GM23338 (cell line): ENCODE data around the gene COMMD8. TPM values are rescaled to one million over a fixed set of nuclear protein-coding genes. Genes with fewer than 3 reads are reported as not detected.
A peak's percentile ranks its signal among the peaks of the same experiment; 100 is the strongest.

Experiments used
- ATAC-seq: fragments of 200-7000 bp; cut with Tn5 transposase; 3 replicates; pipeline ENCODE4 v1.9.1; 2020
- DNase-seq: peaks from one replicate; pipeline ENCODE4 v3.0.0-alpha.2; 2015; ENCODE audit warnings: low spot score
- H2AFZ ChIP-seq: fragments of 200-600 bp; sonication (generic); 2 replicates; pipeline ENCODE4 v1.8.0; 2016; ENCODE audit warnings: antibody characterized with exemption, mild to moderate bottlenecking, moderate library complexity
- H3F3A ChIP-seq: fragments of 200-600 bp; sonication (generic); replicated peaks from 2 replicates; pipeline ENCODE4 v1.8.0; 2017; ENCODE audit warnings: antibody characterized with exemption, mixed run types, low read depth
- H3K27ac ChIP-seq: fragments of 200-600 bp; sonication (generic); 2 replicates; pipeline ENCODE4 v1.6.1; 2016; ENCODE audit warnings: low read depth
- H3K27me3 ChIP-seq: fragments of 200-600 bp; sonication (generic); 2 replicates; pipeline ENCODE4 v1.8.0; 2016; ENCODE audit warnings: mild to moderate bottlenecking, mixed run types, moderate library complexity; ENCODE audit not compliant: insufficient read depth
- H3K36me3 ChIP-seq: fragments of 200-600 bp; sonication (generic); 2 replicates; pipeline ENCODE4 v1.8.0; 2016; ENCODE audit warnings: mild to moderate bottlenecking; ENCODE audit not compliant: insufficient read depth
- H3K4me1 ChIP-seq: fragments of 200-600 bp; sonication (generic); 2 replicates; pipeline ENCODE4 v1.8.0; 2016; ENCODE audit warnings: mild to moderate bottlenecking, moderate library complexity; ENCODE audit not compliant: insufficient read depth
- H3K4me2 ChIP-seq: fragments of 200-600 bp; sonication (generic); 2 replicates; pipeline ENCODE4 v1.7.1; 2017; ENCODE audit warnings: mixed run types
- H3K4me3 ChIP-seq: fragments of 200-600 bp; sonication (generic); 2 replicates; pipeline ENCODE4 v1.6.1; 2016; ENCODE audit warnings: mixed run types
- H3K79me2 ChIP-seq: fragments of 200-600 bp; sonication (generic); replicated peaks from 2 replicates; pipeline ENCODE4 v1.8.0; 2017; ENCODE audit warnings: mild to moderate bottlenecking; ENCODE audit not compliant: insufficient read depth
- H3K9me2 ChIP-seq: fragments of 200-600 bp; sonication (generic); 2 replicates; pipeline ENCODE4 v1.8.0; 2017; ENCODE audit not compliant: insufficient read depth
- H4K20me1 ChIP-seq: fragments of 200-600 bp; sonication (generic); replicated peaks from 2 replicates; pipeline ENCODE4 v1.8.0; 2017; ENCODE audit warnings: mild to moderate bottlenecking; ENCODE audit not compliant: insufficient read depth
- H3K27ac Mint-ChIP-seq: 2 replicates; pipeline ENCODE4 v1.8.0; 2020; ENCODE audit warnings: inconsistent platforms, mild to moderate bottlenecking, moderate library complexity, mixed read lengths
- H3K27me3 Mint-ChIP-seq: 3 replicates; pipeline ENCODE4 v1.8.0; 2022; ENCODE audit warnings: low read depth, mild to moderate bottlenecking, moderate library complexity, mixed read lengths, inconsistent platforms; ENCODE audit not compliant: insufficient read depth, poor library complexity
- H3K36me3 Mint-ChIP-seq: 3 replicates; pipeline ENCODE4 v1.8.0; 2021; ENCODE audit warnings: low read depth, mild to moderate bottlenecking, inconsistent platforms, moderate library complexity, mixed read lengths
- H3K4me1 Mint-ChIP-seq: 3 replicates; pipeline ENCODE4 v1.8.0; 2020; ENCODE audit warnings: mild to moderate bottlenecking, inconsistent platforms, mixed read lengths
- H3K4me3 Mint-ChIP-seq: 3 replicates; pipeline ENCODE4 v1.8.0; 2021; ENCODE audit warnings: moderate library complexity, mild to moderate bottlenecking, inconsistent platforms, mixed read lengths
- H3K9me3 Mint-ChIP-seq: 3 replicates; pipeline ENCODE4 v1.8.0; 2020; ENCODE audit warnings: moderate library complexity, mild to moderate bottlenecking, inconsistent platforms, mixed read lengths
- CTCF ChIP-seq, 2 experiments: fragments of 200-600 bp in 1 of 2; sonication (generic) in 1 of 2; conservative IDR thresholded peaks; 2 replicates each; pipeline versions ENCODE4 v1.5.1 to v1.6.1; 2016 to 2017; ENCODE audit warnings: antibody characterized with exemption in 2 of 2, low read depth in 2 of 2, mild to moderate bottlenecking in 2 of 2, moderate library complexity in 1 of 2
- EZH2 ChIP-seq: fragments of 200-600 bp; sonication (generic); IDR thresholded peaks from one replicate; pipeline ENCODE4 v1.8.0; 2017; ENCODE audit warnings: antibody characterized with exemption, mild to moderate bottlenecking, low read depth; ENCODE audit not compliant: unreplicated experiment
- REST ChIP-seq: IDR thresholded peaks from one replicate; pipeline ENCODE4 v1.6.1; 2018; ENCODE audit warnings: antibody characterized with exemption; ENCODE audit not compliant: unreplicated experiment
- ZNF462 ChIP-seq: fragments of 250-450 bp; sonication (Bioruptor Pico); IDR thresholded peaks from 2 replicates; pipeline ENCODE4 v1.5.0; 2020; ENCODE audit warnings: mild to moderate bottlenecking, moderate library complexity
- polyA plus RNA-seq: library from polyadenylated mRNA; unstranded; fragments of >200 nt; fragmentation: Nextera tagmentation; extraction: Ambion mirVana; gene quantifications from 2 replicates; pipeline ENCODE4 v1.2.1, GENCODE V29; 2016
- total RNA-seq: library from RNA; depleted of rRNA; stranded (reverse); fragments of >200 nt; shearing (Covaris generic); gene quantifications from 2 replicates; pipeline ENCODE4 v1.2.3, GENCODE V29; 2014

The COMMD8 gene
- total and polyA plus RNA-seq, 2 experiments from 2014 or later: 8.4 to 20.6 TPM

- Histone ChIP-seq H3K27me3 (no peaks in the 10 kb centered on the region), H2AFZ (no peak overlapping the region), H3K36me3 (no peaks in the 10 kb centered on the region), H3K4me3 (no peak overlapping the region), H3F3A (no peaks in the 10 kb centered on the region), H3K27ac (no peak overlapping the region), H3K4me2 (no peak overlapping the region), H3K4me1 (no peaks in the 10 kb centered on the region), H3K9me2 (no peaks in the 10 kb centered on the region), H3K79me2 (no peaks in the 10 kb centered on the region), H4K20me1 (no peaks in the 10 kb centered on the region)
- H3K4me1 Mint-ChIP-seq: peaks cover 12% of the 10 kb centered on the region; the same call in 2 of the 3 replicates
- no peaks in the 10 kb centered on the region for H3K36me3 Mint-ChIP-seq
- no peaks in the 10 kb centered on the region for H3K9me3 Mint-ChIP-seq
- no peak for TF ChIP-seq REST
- no peak for TF ChIP-seq EZH2
- peak; percentile 59 to 68 for TF ChIP-seq CTCF (conservative IDR thresholded peaks at IDR 0.05; ENCODE audit: low read depth in 2 of 2)
- peaks cover 4% of the 10 kb centered on the region for H3K27me3 Mint-ChIP-seq
- DNase-seq: peak; percentile 71
- no peak overlapping the region for H3K4me3 Mint-ChIP-seq
- H3K27ac Mint-ChIP-seq: no peak overlapping the region
- ATAC-seq: peak; percentile 99
Observed at GRCh38 chr4:47490550-47490949, 27.0 kb upstream of the COMMD8 start.

GRCh38 chr4:47488706-47489105 is 25.2 kb upstream of the COMMD8 start:
- Histone ChIP-seq H3K4me1 (no peaks in the 10 kb centered on the region; the same call in 1 of the 2 replicates), H3K36me3 (no peaks in the 10 kb centered on the region), H3K4me3 (no peak overlapping the region), H2AFZ (no peak overlapping the region), H3K27ac (no peak overlapping the region), H3K9me2 (no peaks in the 10 kb centered on the region), H4K20me1 (no peaks in the 10 kb centered on the region), H3K4me2 (no peak overlapping the region), H3F3A (no peaks in the 10 kb centered on the region), H3K27me3 (no peaks in the 10 kb centered on the region), H3K79me2 (no peaks in the 10 kb centered on the region)
- no peak for ATAC-seq
- peaks cover 7% of the 10 kb centered on the region for H3K27me3 Mint-ChIP-seq
- H3K9me3 Mint-ChIP-seq: no peaks in the 10 kb centered on the region
- H3K27ac Mint-ChIP-seq: no peak overlapping the region
- DNase-seq: no peak
- H3K36me3 Mint-ChIP-seq: no peaks in the 10 kb centered on the region
- H3K4me3 Mint-ChIP-seq: no peak overlapping the region
- peaks cover 18% of the 10 kb centered on the region; the same call in 2 of the 3 replicates for H3K4me1 Mint-ChIP-seq
- TF ChIP-seq ZNF462 (CRISPR knock-in tag) (no peak), REST (no peak)
